Tongue (tissue), 2 donors: ENCODE data around the gene GDF10. TPM values are rescaled to one million over a fixed set of nuclear protein-coding genes. Genes with fewer than 3 reads are reported as not detected.

Experiments
- DNase-seq: peaks from one replicate; pipeline ENCODE4 v3.0.0-alpha.2; 2015
- total RNA-seq: library from RNA; depleted of rRNA; stranded (reverse); fragments of >200 nt; gene quantifications from one replicate; pipeline ENCODE4 v1.2.3, GENCODE V29; 2014

Gene GDF10
- total RNA-seq, 1 donor from 2014 or later = 32.6 TPM

- DNase-seq = no peak
These were observed 30.7 kb upstream of the GDF10 start for GRCh38 chr10:47269294-47269693.

- no peak for DNase-seq
These were observed 23.9 kb upstream of the GDF10 start for GRCh38 chr10:47276071-47276470.

- DNase-seq = no peak
These were observed 23.2 kb upstream of the GDF10 start for GRCh38 chr10:47276576-47277351.

- DNase-seq = no peak
These were observed 22.4 kb upstream of the GDF10 start for GRCh38 chr10:47277352-47278151.

- DNase-seq = no peak
These were observed 21.9 kb upstream of the GDF10 start for GRCh38 chr10:47278152-47278473.

GRCh38 chr10:47278720-47279119 lies 21.3 kb upstream of the GDF10 start:
- no peak for DNase-seq

GRCh38 chr10:47279276-47279675 lies 20.7 kb upstream of the GDF10 start:
- no peak for DNase-seq

- DNase-seq = no peak
These were observed 17.9 kb upstream of the GDF10 start for GRCh38 chr10:47282005-47282656.

- no peak for DNase-seq
These were observed 17.4 kb upstream of the GDF10 start for GRCh38 chr10:47282657-47283018.

GRCh38 chr10:47283101-47283630 lies 16.8 kb upstream of the GDF10 start:
- DNase-seq = no peak

GRCh38 chr10:47283848-47284247 lies 16.1 kb upstream of the GDF10 start:
- DNase-seq = no peak

GRCh38 chr10:47285381-47286115 lies 14.4 kb upstream of the GDF10 start:
- DNase-seq = no peak

- no peak for DNase-seq
These were observed 13.9 kb upstream of the GDF10 start for GRCh38 chr10:47286116-47286505.

- DNase-seq = no peak
These were observed 13.2 kb upstream of the GDF10 start for GRCh38 chr10:47286591-47287315.

GRCh38 chr10:47287365-47287802 lies 12.6 kb upstream of the GDF10 start:
- peak; percentile 51 for DNase-seq

- no peak for DNase-seq
These were observed 12.2 kb upstream of the GDF10 start for GRCh38 chr10:47287805-47288204.

GRCh38 chr10:47288236-47288635 lies 11.8 kb upstream of the GDF10 start:
- no peak for DNase-seq

GRCh38 chr10:47288916-47289495 lies 11.0 kb upstream of the GDF10 start:
- DNase-seq = no peak

- DNase-seq = no peak
These were observed 10.1 kb upstream of the GDF10 start for GRCh38 chr10:47289921-47290320.

- DNase-seq = no peak
These were observed 9.7 kb upstream of the GDF10 start for GRCh38 chr10:47290338-47290737.

- DNase-seq = no peak
These were observed 8.3 kb upstream of the GDF10 start for GRCh38 chr10:47291682-47292081.
